Esophagus mucosa (tissue), 1 donor: ENCODE data around the gene PKP3. TPM values are rescaled to one million over a fixed set of nuclear protein-coding genes. Genes with fewer than 3 reads are reported as not detected.

Experiments
- ATAC-seq: fragments of 200-7000 bp; cut with Tn5 transposase; one replicate; pipeline ENCODE4 v1.9.1; 2020
- total RNA-seq: library from RNA; stranded (reverse); gene quantifications from one replicate; pipeline ENCODE4 v1.2.4, GENCODE V29; 2023
- donor health status: DM: yes; HTN: yes; CAD: no.

The PKP3 gene
- total RNA-seq, 1 donor from 2014 or later, result 359 TPM

- peak; percentile 86 for ATAC-seq
These were observed 56.1 kb downstream of the PKP3 start, which contains the start of gene PTDSS2 for GRCh38 chr11:449889-450808. PTDSS2 (plus strand) TSS chr11:450279; CDS start chr11:450456, 177 bp downstream.

- ATAC-seq, result peak; percentile 41
These were observed 56.9 kb downstream of the PKP3 start for GRCh38 chr11:450809-451451.

- no peak for ATAC-seq
These were observed 57.7 kb downstream of the PKP3 start for GRCh38 chr11:451738-452137.

- no peak for ATAC-seq
These were observed 58.3 kb downstream of the PKP3 start for GRCh38 chr11:452203-452744.

- ATAC-seq, result no peak
These were observed 59.0 kb downstream of the PKP3 start for GRCh38 chr11:452916-453527.

GRCh38 chr11:453564-453963 is 59.6 kb downstream of the PKP3 start:
- ATAC-seq, result no peak

GRCh38 chr11:454043-454442 is 60.0 kb downstream of the PKP3 start:
- ATAC-seq, result no peak

Other genes with a start within 250 kb of the PKP3 start
- not detected for gene SCGB1C1, start 201.1 kb upstream of the PKP3 start, total RNA-seq
- gene BET1L, start 186.8 kb upstream of the PKP3 start, total RNA-seq, result 20.5 TPM
- 60.3 TPM for gene RIC8A, start 186.5 kb upstream of the PKP3 start, total RNA-seq
- 6.2 TPM for gene SIRT3, start 157.9 kb upstream of the PKP3 start, total RNA-seq
- 81.8 TPM for gene PSMD13, start 157.2 kb upstream of the PKP3 start, total RNA-seq
- 0.12 TPM for gene NLRP6, start 115.8 kb upstream of the PKP3 start, total RNA-seq
- 2.4 TPM for gene PGGHG, start 105.1 kb upstream of the PKP3 start, total RNA-seq
- gene IFITM5, start 94.7 kb upstream of the PKP3 start, total RNA-seq, result not detected
- 94.0 TPM for gene IFITM2, start 86.4 kb upstream of the PKP3 start, total RNA-seq
- gene IFITM1, start 80.2 kb upstream of the PKP3 start, total RNA-seq, result 59.8 TPM
- gene IFITM3, start 73.3 kb upstream of the PKP3 start, total RNA-seq, result 180 TPM
- 0.32 TPM for gene B4GALNT4, start 24.7 kb upstream of the PKP3 start, total RNA-seq
- gene SIGIRR, start 20.8 kb downstream of the PKP3 start, total RNA-seq, result 15.4 TPM
- 12.8 TPM for gene ANO9, start 47.8 kb downstream of the PKP3 start, total RNA-seq
- gene PTDSS2, start 56.1 kb downstream of the PKP3 start, total RNA-seq, result 12.0 TPM
- gene RNH1, start 113.0 kb downstream of the PKP3 start, total RNA-seq, result 152 TPM
- 118 TPM for gene HRAS, start 141.4 kb downstream of the PKP3 start, total RNA-seq
- 1.3 TPM for gene LRRC56, start 143.3 kb downstream of the PKP3 start, total RNA-seq
- gene LMNTD2, start 166.5 kb downstream of the PKP3 start, total RNA-seq, result 3.0 TPM
- gene RASSF7, start 166.8 kb downstream of the PKP3 start, total RNA-seq, result 19.6 TPM
- 17.6 TPM for gene PHRF1, start 182.3 kb downstream of the PKP3 start, total RNA-seq
- 19.5 TPM for gene IRF7, start 221.7 kb downstream of the PKP3 start, total RNA-seq
- not detected for gene CDHR5, start 230.7 kb downstream of the PKP3 start, total RNA-seq
- not detected for gene SCT, start 233.0 kb downstream of the PKP3 start, total RNA-seq
- gene DRD4, start 243.1 kb downstream of the PKP3 start, total RNA-seq, result 0.16 TPM